NT2/D1 (cell line): ENCODE measurements around the gene PPTC7.

Source experiments
- SUZ12 ChIP-seq: IDR thresholded peaks from 2 replicates; pipeline ENCODE4 v1.6.1; 2011; ENCODE audit not compliant: insufficient read length, insufficient read depth; ENCODE audit errors: extremely low read depth
- YY1 ChIP-seq: IDR thresholded peaks from 2 replicates; pipeline ENCODE4 v1.6.1; 2011; ENCODE audit not compliant: insufficient read length, insufficient read depth
- ZNF274 ChIP-seq: IDR thresholded peaks from 2 replicates; pipeline ENCODE4 v1.6.1; 2011; ENCODE audit warnings: mild to moderate bottlenecking, low read depth, low read length

- TF ChIP-seq ZNF274, result no peak
- no peak for TF ChIP-seq YY1
- TF ChIP-seq SUZ12, result no peak
Measured at GRCh38 chr12:110501399-110501751, 81.7 kb downstream of the PPTC7 start.
